OCI-LY3 (cell line): ENCODE measurements around the gene PARD3.
"Not testable (repeated sequence)": the region's sequence is repeated elsewhere in the genome, so short reads cannot be mapped to it uniquely, and the experiment has no call there.

Experiments
- H2AFZ ChIP-seq: fragments of 200-600, 300-600 bp; shearing (Covaris generic); 2 replicates; pipeline ENCODE4 v1.6.0; 2014; ENCODE audit warnings: antibody characterized with exemption, low read depth, low read length
- H3K27ac ChIP-seq: fragments of 200-600, 300-600 bp; sonication (generic); 2 replicates; pipeline ENCODE4 v1.5.1; 2014; ENCODE audit warnings: mild to moderate bottlenecking, low read length, moderate library complexity, mixed read lengths
- H3K27me3 ChIP-seq: fragments of 200-600, 300-600 bp; sonication (generic); 2 replicates; pipeline ENCODE4 v1.6.1; 2014; ENCODE audit warnings: low read depth, low read length, mixed read lengths
- H3K36me3 ChIP-seq: fragments of 200-600, 300-600 bp; sonication (generic); replicated peaks from 2 replicates; pipeline ENCODE3; 2014; ENCODE audit warnings: low read depth, low read length, mixed read lengths
- H3K4me1 ChIP-seq: fragments of 300-600, 200-600 bp; sonication (generic); 2 replicates; pipeline ENCODE4 v1.6.1; 2014; ENCODE audit warnings: low read length, mixed read lengths
- H3K4me2 ChIP-seq: fragments of 200-600, 300-600 bp; sonication (generic); 2 replicates; pipeline ENCODE4 v1.6.1; 2014; ENCODE audit warnings: low read length, mixed read lengths
- H3K4me3 ChIP-seq: fragments of 300-600, 200-600 bp; sonication (generic); 2 replicates; pipeline ENCODE4 v1.5.1; 2014; ENCODE audit warnings: antibody characterized with exemption, mild to moderate bottlenecking, low read length, moderate library complexity
- H3K79me2 ChIP-seq: fragments of 300-600, 200-600 bp; shearing (Covaris generic); 2 replicates; pipeline ENCODE4 v1.6.1; 2014; ENCODE audit warnings: mild to moderate bottlenecking, low read length, mixed read lengths
- H3K9ac ChIP-seq: fragments of 300-600, 200-600 bp; shearing (Covaris generic); 2 replicates; pipeline ENCODE4 v1.6.0; 2014; ENCODE audit warnings: mild to moderate bottlenecking, low read length, moderate library complexity
- H3K9me3 ChIP-seq: fragments of 200-600, 300-600 bp; shearing (Covaris generic); 2 replicates; pipeline ENCODE4 v1.6.1; 2014; ENCODE audit warnings: low read length, mixed read lengths; ENCODE audit not compliant: insufficient read depth
- H4K20me1 ChIP-seq: fragments of 200-600, 300-600 bp; sonication (generic); 2 replicates; pipeline ENCODE4 v1.6.1; 2016; ENCODE audit warnings: low read length, mixed read lengths; ENCODE audit not compliant: insufficient read depth
- CTCF ChIP-seq: fragments of 200-600, 300-600 bp; sonication (generic); IDR thresholded peaks from 2 replicates; pipeline ENCODE4 v1.5.1; 2014; ENCODE audit warnings: antibody characterized with exemption, low read length, low read depth
- EZH2phosphoT487 ChIP-seq: fragments of 200-600 bp; shearing (Covaris generic); IDR thresholded peaks from 2 replicates; pipeline ENCODE4 v1.6.1; 2018; ENCODE audit warnings: antibody characterized with exemption, mixed run types, low read depth

The PARD3 gene

DNA sequence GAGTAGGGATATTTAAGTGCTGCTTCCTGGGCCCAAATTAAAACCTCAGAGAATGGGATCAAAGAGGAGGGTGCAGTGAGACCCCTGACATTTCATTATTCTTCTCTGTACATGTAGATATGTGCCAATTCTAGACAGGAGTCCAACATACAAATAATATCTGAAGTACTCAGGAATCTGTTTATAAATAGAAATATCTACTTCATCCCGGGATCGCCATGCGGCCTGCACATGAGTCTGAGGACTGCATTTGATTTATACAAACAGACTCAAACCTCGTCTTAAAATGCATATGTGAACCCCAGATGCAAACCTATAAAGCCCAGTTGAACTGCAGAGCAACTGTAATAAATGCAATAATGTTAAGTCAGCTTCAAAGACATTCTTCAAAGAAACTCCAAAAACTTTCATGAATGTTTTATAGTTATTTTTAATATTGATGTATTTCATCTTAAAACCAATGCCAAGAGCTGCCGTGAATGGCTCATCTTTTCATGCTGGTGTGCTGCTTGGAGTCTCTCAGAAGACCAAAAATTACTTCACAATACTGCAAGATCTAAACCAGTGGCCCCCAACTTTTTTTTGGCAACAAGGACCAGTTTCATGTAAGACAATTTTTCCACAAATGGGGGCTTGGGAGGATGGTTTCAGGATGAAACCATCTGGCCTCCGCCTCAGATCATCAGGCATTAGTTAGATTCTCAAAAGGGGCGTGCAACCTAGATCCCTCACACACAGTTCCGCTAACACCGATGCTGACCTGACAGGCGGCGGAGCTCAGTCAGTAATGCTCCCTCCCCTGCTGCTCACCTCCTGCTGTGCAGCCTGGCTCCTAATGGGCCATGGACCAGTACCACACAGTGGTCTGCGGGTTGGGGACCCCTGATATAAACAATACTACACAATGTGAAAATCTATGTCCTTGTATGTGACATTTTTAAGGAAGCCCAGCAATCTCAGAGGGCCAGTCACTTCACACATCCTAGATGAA lies 166.9 kb downstream of the PARD3 start:
- no peaks in the 10 kb centered on the region for H3K4me1 ChIP-seq
- no peaks in the 10 kb centered on the region for H3K9me3 ChIP-seq
- H3K4me2 ChIP-seq, result no peak overlapping the region
- H4K20me1 ChIP-seq, result no peaks in the 10 kb centered on the region
- H3K79me2 ChIP-seq, result no peaks in the 10 kb centered on the region
- no peak overlapping the region for H3K9ac ChIP-seq
- no peak overlapping the region for H3K27ac ChIP-seq
- H2AFZ ChIP-seq, result no peak overlapping the region
- H3K4me3 ChIP-seq, result no peak overlapping the region
- no peaks in the 10 kb centered on the region for H3K27me3 ChIP-seq
- H3K36me3 ChIP-seq, result no peaks in the 10 kb centered on the region
- no peak for TF ChIP-seq CTCF
- TF ChIP-seq EZH2phosphoT487, result no peak

DNA sequence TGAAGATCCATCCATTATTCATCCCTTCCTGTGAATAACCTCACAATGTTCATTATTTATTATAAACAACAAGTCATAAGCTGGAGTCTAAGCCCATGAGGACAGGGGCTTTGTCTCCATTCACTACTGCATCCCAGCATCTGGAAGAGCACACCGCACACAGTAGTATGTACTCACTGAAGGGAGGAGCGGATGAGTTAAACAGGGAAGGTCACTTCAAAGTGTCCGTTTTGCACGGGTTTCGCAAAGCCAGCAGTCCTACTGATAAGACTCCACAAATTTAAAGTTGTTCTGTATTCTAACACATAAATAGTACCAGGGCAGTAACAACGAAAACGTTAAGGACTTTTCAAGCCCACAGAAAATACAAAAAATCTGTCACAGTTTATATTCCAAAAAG lies 167.9 kb downstream of the PARD3 start:
- Histone ChIP-seq H3K4me1 (no peaks in the 10 kb centered on the region), H3K4me3 (no peak overlapping the region), H4K20me1 (no peaks in the 10 kb centered on the region), H3K79me2 (no peaks in the 10 kb centered on the region), H3K9ac (no peak overlapping the region), H3K4me2 (no peak overlapping the region), H3K27ac (no peak overlapping the region), H3K36me3 (no peaks in the 10 kb centered on the region), H3K9me3 (no peaks in the 10 kb centered on the region), H3K27me3 (no peaks in the 10 kb centered on the region), H2AFZ (no peak overlapping the region)
- TF ChIP-seq EZH2phosphoT487, result no peak
- TF ChIP-seq CTCF, result no peak

- Histone ChIP-seq H3K79me2 (no peaks in the 10 kb centered on the region), H3K27me3 (no peaks in the 10 kb centered on the region)
- TF ChIP-seq CTCF, result no peak
- TF ChIP-seq EZH2phosphoT487, result no peak
Measured at GRCh38 chr10:34646331-34646730, 168.8 kb downstream of the PARD3 start.

DNA sequence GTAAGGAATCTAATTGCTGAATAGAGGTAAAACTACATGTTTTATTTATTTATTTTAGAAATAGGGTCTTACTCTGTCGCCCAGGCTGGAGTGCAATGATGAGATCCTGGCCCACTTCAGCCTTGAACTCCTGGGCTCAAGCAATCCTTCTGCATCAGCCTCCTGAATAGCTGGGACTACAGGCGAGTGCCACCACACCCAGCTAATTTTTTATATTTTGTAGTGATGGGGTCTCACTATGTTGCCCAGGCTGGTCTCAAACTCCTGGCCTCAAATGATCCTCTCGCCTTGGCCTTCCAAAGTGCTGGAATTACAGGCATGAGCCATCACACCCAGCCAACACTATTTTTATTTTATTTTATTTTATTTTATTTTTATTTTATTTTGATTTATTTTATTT lies 170.3 kb downstream of the PARD3 start:
- not testable (repeated sequence) for H3K79me2 ChIP-seq, H3K9me3 ChIP-seq, H3K27ac ChIP-seq, H3K4me3 ChIP-seq, H3K4me1 ChIP-seq, H3K27me3 ChIP-seq, H3K9ac ChIP-seq, H3K36me3 ChIP-seq, H2AFZ ChIP-seq, H3K4me2 ChIP-seq, H4K20me1 ChIP-seq

More at GRCh38 chr10:34646331-34646730, 168.8 kb downstream of the PARD3 start:
- no peak overlapping the region for H3K9ac ChIP-seq
- no peak overlapping the region for H3K4me2 ChIP-seq
- no peaks in the 10 kb centered on the region for H3K9me3 ChIP-seq
- no peak overlapping the region for H2AFZ ChIP-seq
- no peak overlapping the region for H3K4me3 ChIP-seq
- no peak overlapping the region for H3K27ac ChIP-seq
- H4K20me1 ChIP-seq, result no peaks in the 10 kb centered on the region
- no peaks in the 10 kb centered on the region for H3K4me1 ChIP-seq
- H3K36me3 ChIP-seq, result no peaks in the 10 kb centered on the region
